ENCODE data around the gene SLC26A2. TPM values are rescaled to one million over a fixed set of nuclear protein-coding genes. Genes with fewer than 3 reads are reported as not detected.

Gene SLC26A2
- total RNA-seq, 5 donors from 2014 or later (not counting 1 experiment from before 2014, with no cell fraction given), result 5.2 to 11.0 (median 10.0) TPM

GRCh38 chr5:149959406-149960236 lies 937 bp upstream of the SLC26A2 start:
- peak overlapping the region; percentile 89 for H3K27ac ChIP-seq (ENCODE audit: low read length)
- H3K36me3 Mint-ChIP-seq, result peaks cover 3% of the 10 kb centered on the region
- ATAC-seq (replicated peaks in 1 of 4) (no peak), DNase-seq (peak in 11 of 35 experiments; percentile 5 to 71 (median 15))
- H3K9me3 ChIP-seq, result no peaks in the 10 kb centered on the region
- H3K27me3 ChIP-seq (replicated peaks in 1 of 2; ENCODE audit: control insufficient read depth in 2 of 2, extremely low read depth in 1 of 2, insufficient read depth in 2 of 2, low read length in 1 of 2), result peaks cover 0 to 5% of the 10 kb centered on the region in 2 experiments
- 59% methylated on average over 3 of the region's 14 CpGs for WGBS (ENCODE audit: insufficient coverage)
- peaks cover 0 to 2% of the 10 kb centered on the region in 2 donors for H3K36me3 ChIP-seq (ENCODE audit: control insufficient read depth in 2 of 2, extremely low read depth in 1 of 2, insufficient read depth in 1 of 2, low read length in 1 of 2)
- peaks cover 6 to 21% of the 10 kb centered on the region in 2 experiments for H3K4me1 ChIP-seq (ENCODE audit: control insufficient read depth in 1 of 2, extremely low read depth in 1 of 2, insufficient read depth in 2 of 2, low read length in 2 of 2)
- no peaks in the 10 kb centered on the region for H3K27me3 Mint-ChIP-seq
- POLR2A ChIA-PET, result interaction anchor here (0.6 to 1.0 kb wide), 3 partner anchors 42 to 1813 kb away, joined by 3 to 6 read pairs (median 4); no protein-coding TSS in a partner anchor
- H3K27ac Mint-ChIP-seq, result peak overlapping the region; percentile 96 to 97
- H3K4me1 Mint-ChIP-seq, result peaks cover 34 to 36% (median 35%) of the 10 kb centered on the region in 3 donors
- CTCF ChIA-PET, result interaction anchor here (0.6 to 2.5 kb wide), 13 partner anchors 23 to 1840 kb away, joined by 3 to 13 read pairs (median 3); partner anchors contain the start of genes HMGXB3 (in 1 of the 2) and TIGD6 (in 1 of the 2)
- peak overlapping the region; percentile 87 to 96 (median 90) for H3K4me3 Mint-ChIP-seq
- H3K4me3 ChIP-seq (ENCODE audit: control insufficient read depth in 1 of 2, extremely low read depth in 1 of 2, low read length in 1 of 2), result peak overlapping the region; percentile 62 to 96
- H3K9me3 Mint-ChIP-seq, result no peaks in the 10 kb centered on the region

DNA sequence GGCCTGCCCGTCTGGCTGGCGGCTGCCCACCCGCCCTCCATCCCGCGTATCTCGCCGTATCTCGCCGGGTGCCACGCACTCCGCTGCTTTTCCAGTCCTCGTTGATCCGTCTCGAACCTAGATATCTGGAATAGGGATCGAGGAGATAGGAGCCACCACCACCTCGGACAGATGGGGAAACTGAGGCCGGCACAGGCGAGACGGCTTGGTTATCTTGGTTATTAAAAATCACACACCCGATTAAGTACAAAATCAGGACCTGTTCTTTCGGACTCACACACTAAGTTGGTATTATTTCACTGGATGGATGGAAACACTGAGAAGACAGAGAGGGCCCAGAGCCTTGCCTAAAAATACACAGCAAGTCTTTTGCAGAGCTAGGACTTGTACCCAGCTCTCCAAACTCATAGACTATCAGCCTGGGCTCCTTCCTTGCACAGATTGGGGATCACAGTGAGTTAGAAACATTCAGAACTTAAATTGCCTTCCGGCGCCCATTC lies 678 bp downstream of the SLC26A2 start:
- H3K27ac ChIP-seq (ENCODE audit: low read length), result peak overlapping the region; percentile 28
- Mint-ChIP-seq H3K4me3 (peak overlapping the region; percentile 87 to 96 (median 90)), H3K36me3 (peaks cover 5% of the 10 kb centered on the region), H3K9me3 (no peaks in the 10 kb centered on the region), H3K27me3 (no peaks in the 10 kb centered on the region), H3K4me1 (peaks cover 35 to 38% (median 36%) of the 10 kb centered on the region in 3 donors), H3K27ac (peak overlapping the region; percentile 48 to 96)
- DNase-seq, result peak in 2 of 35 experiments; percentile 8 to 16
- no peaks in the 10 kb centered on the region for H3K9me3 ChIP-seq
- ChIA-PET POLR2A (interaction anchor here in 1 of 2 donors (1.0 kb wide), 1 partner anchor 39 kb away, joined by 3 read pairs; the partner anchor contains the start of gene TIGD6), CTCF (interaction anchor here (0.7 to 2.5 kb wide), 6 partner anchors 9 to 410 kb away, joined by 3 to 13 read pairs (median 4); partner anchors contain the start of genes CSNK1A1 (in 1 of the 2), HMGXB3 (in 1 of the 2) and TIGD6 (in 1 of the 2))
- WGBS (ENCODE audit: insufficient coverage), result 2% methylated on average over 10 of the region's 23 CpGs
- no peaks in the 10 kb centered on the region for H3K27me3 ChIP-seq (replicated peaks in 1 of 2; ENCODE audit: control insufficient read depth in 2 of 2, extremely low read depth in 1 of 2, insufficient read depth in 2 of 2, low read length in 1 of 2)
- no peak for ATAC-seq (replicated peaks in 1 of 4)
- H3K4me3 ChIP-seq (ENCODE audit: control insufficient read depth in 1 of 2, extremely low read depth in 1 of 2, low read length in 1 of 2), result peak overlapping the region; percentile 62 to 96
- H3K4me1 ChIP-seq (ENCODE audit: control insufficient read depth in 1 of 2, extremely low read depth in 1 of 2, insufficient read depth in 2 of 2, low read length in 2 of 2), result peaks cover 6 to 21% of the 10 kb centered on the region in 2 experiments
- peaks cover 0 to 2% of the 10 kb centered on the region in 2 donors for H3K36me3 ChIP-seq (ENCODE audit: control insufficient read depth in 2 of 2, extremely low read depth in 1 of 2, insufficient read depth in 1 of 2, low read length in 1 of 2)

DNA sequence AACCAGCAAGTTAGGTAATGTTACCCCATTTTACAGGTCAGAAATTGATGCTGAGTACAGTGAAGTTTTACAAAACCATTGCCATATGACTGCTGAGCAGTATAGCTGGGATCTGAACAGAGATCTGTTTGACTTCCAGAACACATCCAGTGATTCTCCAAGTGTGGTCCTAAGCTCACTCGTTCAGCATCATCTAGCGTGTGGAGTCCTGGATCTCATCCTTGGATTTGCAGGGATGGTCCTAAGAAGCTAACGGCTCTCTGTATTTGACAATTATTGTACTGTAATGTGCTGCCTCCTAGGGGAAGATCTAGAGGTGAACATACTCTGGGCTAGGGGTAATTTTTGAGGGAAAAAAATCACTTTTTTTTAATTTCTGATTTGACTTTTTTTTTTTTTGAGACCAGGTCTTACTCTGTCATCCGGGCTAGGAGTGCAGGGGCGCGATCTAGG lies 1.4 kb downstream of the SLC26A2 start:
- no peaks in the 10 kb centered on the region for H3K27me3 ChIP-seq (replicated peaks in 1 of 2; ENCODE audit: control insufficient read depth in 2 of 2, extremely low read depth in 1 of 2, insufficient read depth in 2 of 2, low read length in 1 of 2)
- 94% methylated on average over 2 of the region's 6 CpGs for WGBS (ENCODE audit: insufficient coverage)
- peaks cover 6 to 21% of the 10 kb centered on the region in 2 experiments for H3K4me1 ChIP-seq (ENCODE audit: control insufficient read depth in 1 of 2, extremely low read depth in 1 of 2, insufficient read depth in 2 of 2, low read length in 2 of 2)
- Mint-ChIP-seq H3K36me3 (peaks cover 5% of the 10 kb centered on the region), H3K4me3 (peak overlapping the region; percentile 87 to 96 (median 90)), H3K27ac (peak overlapping the region in 1 of 2 donors; percentile 96), H3K4me1 (peaks cover 35 to 39% (median 38%) of the 10 kb centered on the region in 3 donors), H3K27me3 (no peaks in the 10 kb centered on the region), H3K9me3 (no peaks in the 10 kb centered on the region)
- H3K27ac ChIP-seq (ENCODE audit: low read length), result no peak overlapping the region
- peaks cover 0 to 2% of the 10 kb centered on the region in 2 donors for H3K36me3 ChIP-seq (ENCODE audit: control insufficient read depth in 2 of 2, extremely low read depth in 1 of 2, insufficient read depth in 1 of 2, low read length in 1 of 2)
- ChIA-PET POLR2A (interaction anchor here in 1 of 2 donors (0.6 to 1.0 kb wide), 2 partner anchors 32 to 38 kb away, joined by 3 read pairs; partner anchors contain the start of gene TIGD6), CTCF (interaction anchor here (0.5 to 2.5 kb wide), 10 partner anchors 8 to 1506 kb away, joined by 3 to 13 read pairs (median 3); partner anchors contain the start of genes HMGXB3 (in 1 of the 2) and TIGD6 (in 1 of the 2))
- no peak overlapping the region for H3K4me3 ChIP-seq (ENCODE audit: control insufficient read depth in 1 of 2, extremely low read depth in 1 of 2, low read length in 1 of 2)
- ATAC-seq (replicated peaks in 1 of 4) (no peak), DNase-seq (peak in 3 of 35 experiments; percentile 2 to 29 (median 7))
- H3K9me3 ChIP-seq, result no peaks in the 10 kb centered on the region

- H3K36me3 ChIP-seq (ENCODE audit: control insufficient read depth in 2 of 2, extremely low read depth in 1 of 2, insufficient read depth in 1 of 2, low read length in 1 of 2), result peaks cover 0 to 2% of the 10 kb centered on the region in 2 donors
- no peaks in the 10 kb centered on the region for H3K27me3 Mint-ChIP-seq
- DNase-seq (no peak), ATAC-seq (replicated peaks in 1 of 4) (no peak)
- CTCF ChIA-PET, result interaction anchor here (0.6 to 1.1 kb wide), 7 partner anchors 28 to 428 kb away, joined by 3 to 6 read pairs (median 3); no protein-coding TSS in a partner anchor
- peaks cover 6 to 21% of the 10 kb centered on the region in 2 experiments for H3K4me1 ChIP-seq (ENCODE audit: control insufficient read depth in 1 of 2, extremely low read depth in 1 of 2, insufficient read depth in 2 of 2, low read length in 2 of 2)
- 100% methylated on average over 1 of the region's 5 CpGs for WGBS (ENCODE audit: insufficient coverage)
- POLR2A ChIA-PET, result no interaction called here
- H3K27ac Mint-ChIP-seq, result peak overlapping the region in 1 of 2 donors; percentile 22
- H3K36me3 Mint-ChIP-seq, result peaks cover 5% of the 10 kb centered on the region
- no peaks in the 10 kb centered on the region for H3K9me3 Mint-ChIP-seq
- no peak overlapping the region for H3K4me3 ChIP-seq (ENCODE audit: control insufficient read depth in 1 of 2, extremely low read depth in 1 of 2, low read length in 1 of 2)
- no peak overlapping the region for H3K4me3 Mint-ChIP-seq
- H3K9me3 ChIP-seq, result no peaks in the 10 kb centered on the region
- H3K27me3 ChIP-seq (replicated peaks in 1 of 2; ENCODE audit: control insufficient read depth in 2 of 2, extremely low read depth in 1 of 2, insufficient read depth in 2 of 2, low read length in 1 of 2), result no peaks in the 10 kb centered on the region
- no peak overlapping the region for H3K27ac ChIP-seq (ENCODE audit: low read length)
- peaks cover 35 to 46% (median 40%) of the 10 kb centered on the region in 3 donors for H3K4me1 Mint-ChIP-seq
Measured at GRCh38 chr5:149962601-149963300, 2.2 kb downstream of the SLC26A2 start.

- DNase-seq (no peak), ATAC-seq (replicated peaks in 1 of 4) (no peak)
- Histone ChIP-seq H3K27ac (ENCODE audit: low read length) (no peak overlapping the region), H3K4me3 (ENCODE audit: control insufficient read depth in 1 of 2, extremely low read depth in 1 of 2, low read length in 1 of 2) (no peak overlapping the region), H3K36me3 (ENCODE audit: control insufficient read depth in 2 of 2, extremely low read depth in 1 of 2, insufficient read depth in 1 of 2, low read length in 1 of 2) (peaks cover 0 to 2% of the 10 kb centered on the region in 2 donors), H3K4me1 (ENCODE audit: control insufficient read depth in 1 of 2, extremely low read depth in 1 of 2, insufficient read depth in 2 of 2, low read length in 2 of 2) (peaks cover 6 to 21% of the 10 kb centered on the region in 2 experiments), H3K9me3 (no peaks in the 10 kb centered on the region), H3K27me3 (replicated peaks in 1 of 2; ENCODE audit: control insufficient read depth in 2 of 2, extremely low read depth in 1 of 2, insufficient read depth in 2 of 2, low read length in 1 of 2) (no peaks in the 10 kb centered on the region)
- Mint-ChIP-seq H3K4me3 (no peak overlapping the region), H3K27me3 (no peaks in the 10 kb centered on the region), H3K4me1 (peaks cover 35 to 46% (median 40%) of the 10 kb centered on the region in 3 donors), H3K9me3 (no peaks in the 10 kb centered on the region), H3K36me3 (peaks cover 5% of the 10 kb centered on the region), H3K27ac (no peak overlapping the region)
- 96% methylated on average over 2 of the region's 3 CpGs for WGBS (ENCODE audit: insufficient coverage)
- ChIA-PET POLR2A (no interaction called here), CTCF (interaction anchor here in 1 of 2 donors (1.1 kb wide), 1 partner anchor 29 kb away, joined by 5 read pairs; no protein-coding TSS in a partner anchor)
Measured at GRCh38 chr5:149963729-149964128, 3.2 kb downstream of the SLC26A2 start.
